GM18873 (cell line): ENCODE data around the gene SAPCD2.
A peak's percentile ranks its signal among the peaks of the same experiment; 100 is the strongest.
"Not testable (repeated sequence)": the region's sequence is repeated elsewhere in the genome, so short reads cannot be mapped to it uniquely, and the experiment has no call there.

Source experiments
- ATAC-seq: cut with Tn5 transposase; IDR thresholded peaks from one replicate; pipeline ENCODE4 v1.9.1; 2021; ENCODE audit warnings: mild to moderate bottlenecking, moderate library complexity, moderate number of reproducible peaks; ENCODE audit not compliant: unreplicated experiment, low FRiP score

SAPCD2 gene, protein sequence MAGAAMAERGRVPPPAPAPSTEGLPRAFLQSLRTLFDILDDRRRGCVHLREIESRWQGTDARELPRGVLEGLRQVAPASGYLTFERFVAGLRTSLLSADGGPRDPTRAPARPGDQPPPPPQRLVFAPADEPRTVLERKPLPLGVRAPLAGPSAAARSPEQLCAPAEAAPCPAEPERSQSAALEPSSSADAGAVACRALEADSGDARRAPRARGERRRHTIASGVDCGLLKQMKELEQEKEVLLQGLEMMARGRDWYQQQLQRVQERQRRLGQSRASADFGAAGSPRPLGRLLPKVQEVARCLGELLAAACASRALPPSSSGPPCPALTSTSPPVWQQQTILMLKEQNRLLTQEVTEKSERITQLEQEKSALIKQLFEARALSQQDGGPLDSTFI

DNA sequence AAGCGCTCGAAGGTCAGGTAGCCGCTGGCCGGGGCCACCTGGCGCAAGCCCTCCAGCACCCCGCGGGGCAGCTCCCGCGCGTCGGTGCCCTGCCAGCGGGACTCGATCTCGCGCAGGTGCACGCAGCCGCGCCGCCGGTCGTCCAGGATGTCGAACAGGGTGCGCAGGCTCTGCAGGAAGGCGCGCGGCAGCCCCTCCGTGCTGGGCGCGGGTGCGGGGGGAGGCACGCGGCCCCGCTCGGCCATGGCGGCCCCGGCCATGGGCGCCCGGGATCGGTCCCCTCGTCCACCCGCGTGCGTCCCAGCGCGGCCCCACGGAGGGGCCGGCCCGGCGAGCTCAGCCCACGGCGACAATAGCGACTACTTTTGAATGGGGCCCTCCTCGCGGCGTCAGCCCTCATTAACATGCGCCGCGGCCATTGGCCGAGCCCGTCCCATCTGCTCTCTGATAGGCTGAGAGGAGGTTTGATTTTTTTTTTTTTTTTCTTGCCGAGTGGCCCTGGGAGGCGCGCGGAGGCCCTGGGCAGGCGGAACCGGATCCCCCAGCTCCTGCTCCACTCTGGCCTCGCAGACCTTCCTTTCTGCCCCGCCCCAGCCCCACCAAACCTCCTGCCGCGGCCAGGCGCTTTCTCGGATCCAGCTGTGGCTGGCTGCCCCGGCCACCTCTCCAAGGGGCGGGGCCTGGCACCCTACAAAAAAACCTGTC, at the start of gene SAPCD2:
TSS of gene SAPCD2 (minus strand) at position 357 of the 705 bp plus-strand sequence. CDS start at position 260, 97 bp downstream.
- peak; percentile 77 for ATAC-seq

DNA sequence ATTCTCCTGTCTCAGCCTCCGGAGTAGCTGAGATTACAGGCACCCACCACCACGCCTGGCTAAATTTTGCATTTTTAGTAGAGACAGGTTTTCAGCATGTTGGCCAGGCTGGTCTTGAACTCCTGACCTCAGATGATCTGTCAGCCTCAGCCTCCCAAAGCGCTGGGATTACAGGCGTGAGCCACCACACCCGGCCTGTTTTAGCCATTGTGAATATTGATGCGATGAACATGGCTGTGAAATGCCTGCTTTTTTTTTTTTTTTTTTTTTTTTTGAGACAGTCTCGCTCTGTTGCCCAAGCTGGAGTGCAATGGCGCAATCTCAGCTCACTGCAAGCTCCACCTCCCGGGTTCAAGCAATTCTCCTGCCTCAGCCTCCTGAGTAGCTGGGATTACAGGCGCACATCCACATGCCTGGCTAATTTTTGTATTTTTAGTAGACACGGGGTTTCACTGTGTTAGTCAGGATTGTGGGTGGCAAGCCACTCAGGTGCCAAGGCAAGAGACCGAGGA, 47.8 kb upstream of the SAPCD2 start:
- ATAC-seq: not testable (repeated sequence)

DNA sequence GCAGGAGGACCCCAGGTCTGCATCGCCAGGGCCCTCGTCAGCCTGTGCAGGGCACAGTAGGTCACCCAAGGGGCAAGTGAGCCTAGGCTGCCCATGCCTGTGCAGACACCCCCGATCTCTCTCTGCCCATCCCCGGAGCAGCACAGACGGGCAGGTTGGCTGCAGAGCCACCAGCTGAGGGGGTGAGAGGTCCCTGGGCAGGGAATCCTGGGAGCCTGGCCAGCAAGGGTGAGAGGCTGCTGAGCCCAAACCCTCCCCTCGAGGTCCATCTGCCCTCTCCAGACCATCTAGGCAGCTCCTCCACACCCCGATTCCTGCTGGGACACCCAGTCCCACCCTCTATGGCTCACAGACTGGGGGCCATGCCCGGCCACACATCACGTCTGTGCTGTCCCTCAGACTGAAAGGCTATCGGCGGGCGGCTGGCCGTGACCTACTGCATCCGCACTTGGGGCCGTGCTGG, 46.9 kb upstream of the SAPCD2 start:
- no peak for ATAC-seq

DNA sequence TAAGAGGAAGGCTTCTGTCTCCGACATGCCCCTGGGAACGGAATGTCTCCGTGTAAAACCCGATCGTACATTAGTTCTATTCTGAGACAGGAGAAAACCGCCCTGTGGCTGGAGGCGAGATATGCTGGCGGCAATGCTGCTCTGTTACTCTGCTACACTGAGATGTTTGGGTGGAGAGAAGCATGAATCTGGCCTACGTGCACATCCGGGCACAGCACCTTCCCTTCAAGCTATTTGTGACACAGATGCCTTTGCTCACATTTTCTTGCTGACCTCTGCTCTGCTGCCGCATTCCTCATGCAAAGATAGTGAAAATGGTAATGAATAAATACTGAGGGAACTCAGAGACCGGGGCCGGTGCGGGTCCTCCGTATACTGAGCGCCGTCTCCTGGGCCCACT, 46.4 kb upstream of the SAPCD2 start:
- no peak for ATAC-seq

DNA sequence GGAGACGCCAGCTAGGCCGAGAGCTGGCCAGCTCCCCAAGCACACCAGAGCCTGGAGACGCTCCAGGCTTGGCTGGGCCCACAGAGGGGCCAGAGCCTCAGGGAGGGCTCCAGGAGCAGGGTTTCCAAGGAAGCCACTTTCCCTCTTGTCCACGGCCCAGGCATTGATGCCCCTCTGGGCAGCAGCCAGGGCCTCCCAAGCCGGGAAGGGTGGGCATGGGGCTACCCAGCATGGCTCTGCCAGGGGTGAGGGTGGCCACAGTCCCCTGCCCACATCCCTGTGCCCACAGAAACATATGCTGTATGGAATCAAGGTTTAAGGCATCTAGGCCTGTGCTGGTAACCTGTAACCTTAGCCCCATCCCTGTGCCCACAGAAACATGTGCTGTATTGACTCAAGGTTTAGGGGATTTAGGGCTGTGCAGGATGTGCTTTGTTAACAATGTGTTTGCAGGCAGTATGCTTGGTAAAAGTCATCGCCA, 45.7 kb upstream of the SAPCD2 start:
- no peak for ATAC-seq

DNA sequence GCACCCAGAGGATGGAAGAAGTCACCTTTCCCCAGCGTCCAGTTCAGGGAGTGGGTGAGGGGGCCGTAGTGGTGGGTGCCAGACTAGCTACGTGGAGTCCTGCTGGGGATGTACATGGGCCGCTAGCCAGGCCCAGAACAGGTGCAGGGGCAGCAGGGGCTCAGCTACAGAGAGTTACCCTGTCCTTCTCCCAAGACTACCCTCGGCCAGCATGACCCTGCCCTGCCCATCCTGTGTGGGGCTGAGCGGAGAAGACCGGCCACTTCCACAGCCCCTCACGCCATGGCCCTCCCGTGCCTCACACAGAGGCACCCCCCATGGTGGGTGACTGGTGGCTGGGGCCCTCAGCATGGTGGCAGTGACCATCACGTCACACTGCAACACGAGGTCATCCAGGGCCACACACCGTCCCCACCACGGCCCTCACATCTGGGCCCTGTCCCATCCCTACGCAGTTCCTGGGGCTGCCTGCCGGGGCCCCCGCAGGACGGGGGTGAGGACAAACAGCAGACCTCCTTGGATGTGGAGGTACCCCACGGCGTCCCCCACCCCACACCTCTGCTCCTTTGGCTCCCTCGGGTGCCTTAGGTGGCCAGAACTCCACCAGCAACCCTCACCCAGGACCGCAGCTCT, 45.2 kb upstream of the SAPCD2 start:
- ATAC-seq: no peak

DNA sequence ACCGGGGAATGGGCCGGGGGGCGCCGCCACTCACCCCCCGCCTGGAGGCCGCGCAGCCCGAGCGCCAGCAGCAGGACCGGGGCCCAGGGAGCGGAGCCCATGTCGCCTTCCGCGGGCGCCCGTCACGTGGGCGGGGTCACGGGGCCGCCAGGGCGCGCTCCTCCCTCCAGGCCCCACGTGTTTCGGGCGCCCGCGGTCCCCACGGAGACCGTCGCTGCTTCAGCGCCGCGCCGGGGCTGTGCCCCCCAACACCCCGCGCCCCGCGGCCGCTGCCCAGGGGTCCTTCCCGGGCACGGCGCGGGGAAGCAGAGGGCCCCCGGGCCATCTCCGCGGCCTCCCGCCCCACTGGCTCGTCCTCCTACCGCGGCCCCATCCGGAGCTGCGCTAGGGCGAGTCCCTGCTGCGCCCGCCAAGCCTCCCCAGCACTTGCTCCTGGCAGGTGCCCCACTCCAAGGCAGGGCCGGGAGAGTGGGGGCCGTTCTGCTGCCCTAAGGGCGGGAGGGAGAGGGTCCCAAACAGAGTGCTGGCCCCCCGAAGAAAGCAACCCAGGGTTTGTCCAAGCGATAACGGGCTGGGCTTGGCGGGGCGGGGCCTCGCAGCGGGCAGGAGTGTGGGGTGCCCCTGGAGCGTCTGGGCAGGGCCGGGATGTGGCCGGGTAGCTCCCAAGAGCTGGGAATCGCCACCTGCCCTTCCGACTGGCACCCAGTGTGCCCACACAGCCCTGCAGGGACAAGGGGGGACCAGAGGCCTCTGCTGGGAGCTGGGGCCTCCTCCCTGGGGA, 44.4 kb upstream of the SAPCD2 start, which contains the start of gene DPP7:
TSS of gene DPP7 (minus strand) at position 121 of the 781 bp plus-strand sequence. CDS start at position 101, 20 bp downstream.
- no peak for ATAC-seq

DNA sequence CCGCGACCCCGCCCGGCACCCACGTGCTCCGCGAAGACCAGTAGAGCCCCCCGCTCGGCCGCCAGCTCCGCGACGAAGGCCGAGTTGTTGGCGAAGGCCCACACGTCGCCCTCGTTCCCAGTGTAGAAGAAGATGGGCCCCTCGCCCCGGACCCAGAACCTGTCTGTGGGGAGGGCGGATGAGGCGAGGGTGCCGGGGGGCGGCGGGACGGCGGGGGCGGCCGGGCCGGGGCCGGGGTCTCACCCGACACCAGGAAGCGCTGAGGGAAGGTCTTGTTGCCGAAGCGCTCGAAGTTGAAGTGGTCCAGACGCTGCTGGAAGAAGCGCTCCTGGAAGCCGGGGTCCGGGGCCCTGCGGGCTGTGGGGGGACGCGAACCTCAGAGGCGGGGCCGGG, 43.9 kb upstream of the SAPCD2 start:
- ATAC-seq: no peak

DNA sequence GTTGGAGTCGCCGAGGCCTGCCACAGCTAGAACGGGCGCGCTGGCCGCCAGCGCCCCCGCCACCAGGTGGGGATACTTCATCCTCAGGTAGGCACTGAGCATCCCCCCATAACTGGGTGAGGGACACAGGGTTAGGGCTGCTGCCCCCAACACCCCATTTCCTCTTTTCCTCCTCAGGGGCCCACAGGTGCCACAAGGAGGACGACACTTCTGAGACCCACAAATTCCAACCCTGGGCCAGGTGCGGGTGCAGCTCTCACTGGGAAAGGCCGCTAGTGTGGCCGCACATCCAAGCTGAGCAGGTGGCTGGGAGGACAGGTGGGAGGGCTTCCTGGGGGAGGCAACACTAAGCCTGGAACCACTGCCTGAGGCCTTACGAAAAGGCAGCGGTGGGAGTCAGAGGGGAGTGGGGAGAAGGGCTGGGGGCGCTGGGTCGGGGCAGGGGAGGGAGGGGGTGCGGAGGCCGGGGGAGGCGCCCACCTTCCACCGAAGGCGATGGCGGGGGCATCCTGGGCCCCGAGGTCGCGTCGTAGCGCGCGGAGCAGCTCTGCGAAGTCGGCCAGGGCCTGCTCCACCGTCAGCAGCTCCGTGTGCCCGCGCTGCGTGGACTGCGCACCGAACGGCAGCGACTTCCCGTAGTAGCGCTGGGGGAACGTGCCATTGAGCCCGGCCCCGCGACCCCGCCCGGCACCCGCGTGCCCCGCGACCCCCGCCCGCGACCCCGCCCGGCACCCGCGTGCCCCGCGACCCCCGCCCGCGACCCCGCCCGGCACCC, 43.2 kb upstream of the SAPCD2 start:
- ATAC-seq: no peak

DNA sequence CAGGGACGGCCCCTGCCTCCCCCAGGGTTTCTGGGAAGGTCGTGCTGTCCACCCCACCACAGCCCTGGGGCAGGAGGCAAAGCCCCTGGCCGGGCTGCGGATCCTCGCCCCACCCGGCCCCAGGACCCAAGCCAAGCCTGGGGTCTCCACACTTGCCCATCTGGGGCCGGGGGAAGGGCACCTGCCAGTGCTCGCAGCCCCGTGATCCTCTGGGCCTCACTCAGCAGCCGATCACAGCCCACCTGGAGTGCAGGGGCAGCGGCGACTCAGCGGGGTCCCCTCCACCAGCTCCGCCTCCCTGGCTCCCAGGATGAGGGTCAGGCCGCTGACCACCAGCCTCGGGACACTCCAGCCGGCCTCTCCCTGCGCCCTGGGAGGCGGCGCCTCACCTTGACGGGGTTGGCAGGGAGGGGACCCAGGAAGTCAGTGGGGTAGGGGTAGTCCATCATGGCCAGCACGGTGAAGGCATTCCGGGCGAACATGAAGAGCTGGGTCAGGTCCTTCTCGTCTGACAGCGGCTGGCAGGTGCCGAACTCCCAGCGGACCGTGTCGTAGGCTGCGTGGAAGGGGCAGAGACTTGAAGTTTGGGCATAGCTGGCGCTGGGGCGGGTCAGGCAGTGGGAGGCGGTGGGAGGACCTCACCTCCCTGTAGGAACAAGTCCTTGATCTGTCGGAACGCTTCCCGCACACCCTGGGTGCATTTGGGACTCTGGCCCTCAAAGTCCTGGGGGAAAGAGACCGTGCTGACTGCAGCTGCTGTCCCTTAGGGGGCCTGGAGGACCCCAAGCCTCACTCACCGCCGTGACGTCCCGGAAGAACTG, 42.4 kb upstream of the SAPCD2 start:
- no peak for ATAC-seq

DNA sequence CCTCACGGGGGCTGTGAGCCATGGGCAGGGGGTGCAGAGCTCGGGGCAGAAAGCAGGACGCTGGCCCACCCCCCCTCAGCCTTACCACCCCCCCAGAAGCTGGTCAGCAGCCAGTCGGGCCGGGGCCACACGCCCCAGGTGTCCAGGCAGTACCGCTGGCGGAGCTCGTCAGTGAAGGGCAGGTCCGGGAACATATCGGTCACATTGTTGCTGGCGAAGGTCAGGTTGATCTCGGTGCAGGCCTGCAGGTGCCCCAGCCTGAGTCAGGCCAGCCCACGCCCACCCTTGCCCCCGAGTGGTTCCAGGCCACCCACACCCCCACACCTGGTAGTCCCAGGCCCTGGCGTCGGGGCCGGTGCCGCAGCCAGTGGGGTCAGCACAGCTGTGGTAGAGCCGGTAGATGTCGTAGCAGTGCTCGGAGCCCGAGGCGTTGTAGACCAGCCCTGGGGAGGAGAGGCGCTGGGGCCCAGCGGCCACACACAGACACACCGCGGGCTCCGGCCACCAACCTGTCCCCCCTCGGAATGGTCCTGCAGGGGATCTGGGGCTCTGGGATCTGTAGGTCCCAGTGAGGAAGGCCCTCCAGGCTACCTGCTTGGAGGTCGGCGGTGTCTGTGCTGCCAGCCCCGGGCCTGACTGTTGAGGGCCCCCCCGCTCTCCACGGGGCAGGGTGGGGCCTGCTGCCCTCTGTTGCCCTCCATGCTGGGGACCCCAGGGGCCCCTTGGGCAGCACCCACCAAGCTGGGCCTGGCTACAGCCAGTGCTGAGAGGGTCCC, 41.6 kb upstream of the SAPCD2 start:
- no peak for ATAC-seq

DNA sequence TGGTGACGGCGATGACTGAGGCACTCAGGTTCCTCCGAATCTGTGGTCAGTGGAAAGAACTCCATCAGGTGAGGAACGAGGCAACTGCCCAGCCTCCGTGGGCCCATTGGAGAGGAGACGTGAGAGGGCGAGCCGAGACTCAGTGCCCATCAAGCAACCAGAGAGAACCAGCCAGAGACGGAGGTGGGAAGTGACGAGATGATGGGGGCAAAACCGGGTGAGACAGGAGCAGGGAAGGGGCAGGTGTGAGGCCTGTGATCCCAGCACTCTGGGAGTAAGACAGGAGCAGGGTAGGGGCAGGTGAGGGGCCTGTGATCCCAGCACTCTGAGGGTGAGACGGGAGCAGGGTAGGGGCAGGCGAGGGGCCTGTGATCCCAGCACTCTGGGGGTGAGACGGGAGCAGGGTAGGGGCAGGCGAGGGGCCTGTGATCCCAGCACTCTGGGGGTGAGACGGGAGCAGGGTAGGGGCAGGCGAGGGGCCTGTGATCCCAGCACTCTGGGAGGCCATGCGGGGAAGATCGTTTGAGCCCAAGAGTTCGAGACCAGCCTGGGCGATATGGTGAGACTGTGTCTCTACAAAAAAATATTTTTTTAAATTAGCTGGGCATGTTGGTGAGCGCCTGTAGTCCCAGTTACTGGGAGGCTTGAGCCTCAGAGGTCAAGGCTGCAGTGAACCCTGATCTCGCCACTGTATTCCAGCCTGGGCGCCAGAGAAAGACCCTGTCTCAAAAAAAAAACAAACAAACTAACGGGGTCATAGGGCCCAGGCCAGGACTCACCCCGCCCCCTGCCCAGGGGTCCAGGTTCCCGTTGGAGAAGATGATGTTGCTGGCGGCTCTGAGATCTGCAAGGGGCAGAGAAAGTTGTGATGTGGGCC, 40.8 kb upstream of the SAPCD2 start:
- no peak for ATAC-seq

DNA sequence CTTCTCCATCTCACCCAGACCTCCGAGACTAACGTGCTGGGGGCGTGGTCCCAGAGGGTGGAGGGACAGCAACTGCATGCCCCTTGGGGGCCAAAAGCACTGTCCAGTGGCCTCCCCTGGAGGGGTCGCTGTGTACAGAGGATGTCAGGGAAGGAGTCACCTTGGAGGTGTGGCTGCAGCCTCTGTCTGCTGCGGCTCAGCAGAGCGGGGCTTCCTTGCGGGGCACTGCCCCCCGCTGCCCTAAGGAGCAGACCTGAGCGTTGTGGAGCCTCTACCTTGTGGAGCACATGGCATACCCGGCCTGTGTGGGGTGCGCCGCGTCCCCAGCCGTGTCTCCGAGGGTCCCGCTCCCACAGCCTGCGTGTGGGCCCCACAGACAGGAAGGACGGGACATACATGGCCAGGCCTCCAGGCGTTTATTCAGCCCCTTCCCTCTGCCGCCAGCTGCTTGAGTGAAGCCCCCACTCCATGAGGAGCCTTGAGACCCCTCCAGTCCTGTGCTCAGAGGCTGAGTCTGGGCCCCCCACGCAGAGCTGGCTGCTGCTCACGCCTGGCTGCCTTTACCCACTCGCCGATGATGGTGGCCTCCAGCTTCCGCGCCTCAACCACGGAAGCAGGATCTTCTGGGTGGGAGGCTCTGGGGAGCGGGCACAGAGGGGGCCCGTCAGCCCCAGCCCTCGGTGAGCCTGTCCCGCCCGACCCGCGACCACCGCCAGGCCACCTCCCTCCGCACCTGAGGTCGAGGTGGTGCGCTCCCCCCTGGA, 40.0 kb upstream of the SAPCD2 start:
- no peak for ATAC-seq

DNA sequence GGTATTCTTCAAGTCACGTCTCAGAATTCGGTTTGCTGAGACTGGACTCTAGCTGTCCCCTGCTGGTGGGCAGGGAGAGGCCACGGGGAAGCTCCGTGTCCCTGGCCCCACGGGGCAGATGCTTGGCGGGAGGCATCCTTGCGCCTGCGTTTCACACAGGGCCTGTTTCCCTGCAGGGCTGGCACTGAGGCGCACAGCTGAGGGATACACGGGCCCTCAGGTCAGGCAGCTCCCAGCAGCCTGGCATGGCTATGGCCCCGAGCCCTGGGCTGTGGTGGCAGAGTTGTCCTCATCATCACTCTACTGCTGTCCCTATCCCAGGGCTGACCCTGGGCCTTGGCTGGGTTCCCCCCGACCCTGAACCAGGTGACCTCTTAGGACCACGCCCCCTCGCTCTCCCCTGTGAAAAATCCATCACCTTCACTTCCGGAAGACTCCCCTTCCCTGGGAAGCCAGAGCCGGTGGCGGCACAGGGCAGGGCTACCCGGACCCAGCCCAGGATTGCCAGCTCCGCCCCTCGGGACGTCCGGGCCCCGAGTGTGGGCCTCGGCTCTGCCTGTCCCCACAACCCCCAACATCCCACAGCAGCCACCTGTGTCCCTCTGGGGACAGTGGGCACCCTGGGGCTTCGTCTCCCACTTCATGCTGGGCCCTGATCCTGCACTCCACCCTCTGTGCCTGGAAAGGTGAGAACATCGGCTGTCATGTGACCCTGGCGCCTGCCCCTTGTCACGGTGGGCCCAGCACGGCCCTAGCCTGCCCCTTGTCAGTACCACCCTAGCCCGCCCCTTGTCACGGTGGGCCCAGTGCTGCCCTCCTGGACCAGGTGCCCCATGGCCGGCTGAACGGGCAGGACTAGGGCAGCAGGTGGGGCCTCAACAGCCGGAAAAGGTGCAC, 39.1 kb upstream of the SAPCD2 start:
- ATAC-seq: no peak

DNA sequence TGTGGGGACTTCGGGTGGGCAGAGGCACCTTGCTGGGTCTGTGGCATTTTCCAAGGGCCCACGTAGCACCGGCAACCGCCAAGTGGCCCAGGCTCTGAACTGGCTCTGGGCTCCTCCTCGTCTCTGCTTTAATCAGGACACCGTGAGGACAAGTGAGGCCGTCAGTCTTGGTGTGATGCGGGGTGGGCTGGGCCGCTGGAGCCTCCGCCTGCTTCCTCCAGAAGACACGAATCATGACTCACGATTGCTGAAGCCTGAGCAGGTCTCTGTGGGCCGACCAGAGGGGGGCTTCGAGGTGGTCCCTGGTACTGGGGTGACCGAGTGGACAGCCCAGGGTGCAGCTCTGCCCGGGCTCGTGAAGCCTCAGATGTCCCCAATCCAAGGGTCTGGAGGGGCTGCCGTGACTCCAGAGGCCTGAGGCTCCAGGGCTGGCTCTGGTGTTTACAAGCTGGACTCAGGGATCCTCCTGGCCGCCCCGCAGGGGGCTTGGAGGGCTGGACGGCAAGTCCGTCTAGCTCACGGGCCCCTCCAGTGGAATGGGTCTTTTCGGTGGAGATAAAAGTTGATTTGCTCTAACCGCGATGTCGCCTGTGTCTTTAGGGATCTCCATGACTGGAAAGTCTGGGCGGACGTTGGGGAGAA, 38.4 kb upstream of the SAPCD2 start:
- no peak for ATAC-seq
